BE2C (cell line): ENCODE measurements around the gene TMEM14A.

Experiments used
- DNase-seq: peaks from one replicate; pipeline ENCODE4 v3.0.0-alpha.2; 2020
- H3K27me3 ChIP-seq: fragments of 250-450 bp; sonication (Bioruptor Pico); 2 replicates; pipeline ENCODE4 v1.5.1; 2020; ENCODE audit warnings: mild to moderate bottlenecking
- H3K36me3 ChIP-seq: fragments of 250-450 bp; sonication (Bioruptor Pico); 2 replicates; pipeline ENCODE4 v1.5.1; 2020; ENCODE audit warnings: mild to moderate bottlenecking
- H3K4me1 ChIP-seq: fragments of 250-450 bp; sonication (Bioruptor Pico); 2 replicates; pipeline ENCODE4 v1.5.1; 2020
- H3K4me3 ChIP-seq: 2 replicates; pipeline ENCODE4 v1.5.1; 2011; ENCODE audit warnings: low read depth, low read length
- H3K9me3 ChIP-seq: fragments of 250-450 bp; sonication (Bioruptor Pico); 2 replicates; pipeline ENCODE4 v1.5.1; 2020
- CTCF ChIP-seq: IDR thresholded peaks from 2 replicates; pipeline ENCODE4 v1.5.1; 2012; ENCODE audit warnings: mild to moderate bottlenecking, low read depth, low read length

Gene TMEM14A

GRCh38 chr6:52724042-52724405 lies 53.1 kb downstream of the TMEM14A start:
- no peak for TF ChIP-seq CTCF
- Histone ChIP-seq H3K9me3 (no peaks in the 10 kb centered on the region), H3K27me3 (no peaks in the 10 kb centered on the region), H3K36me3 (no peaks in the 10 kb centered on the region), H3K4me3 (no peak overlapping the region), H3K4me1 (no peaks in the 10 kb centered on the region)
- DNase-seq, result no peak

GRCh38 chr6:52724406-52725121 lies 53.7 kb downstream of the TMEM14A start:
- peak; percentile 95 for TF ChIP-seq CTCF
- no peaks in the 10 kb centered on the region for H3K9me3 ChIP-seq
- DNase-seq, result peak; percentile 75
- H3K4me3 ChIP-seq, result no peak overlapping the region
- no peaks in the 10 kb centered on the region for H3K27me3 ChIP-seq
- H3K36me3 ChIP-seq, result no peaks in the 10 kb centered on the region
- no peaks in the 10 kb centered on the region for H3K4me1 ChIP-seq

- H3K27me3 ChIP-seq, result no peaks in the 10 kb centered on the region
- DNase-seq, result no peak
- no peaks in the 10 kb centered on the region for H3K9me3 ChIP-seq
- H3K36me3 ChIP-seq, result no peaks in the 10 kb centered on the region
- H3K4me1 ChIP-seq, result no peaks in the 10 kb centered on the region
- no peak overlapping the region for H3K4me3 ChIP-seq
- TF ChIP-seq CTCF, result no peak
These were observed 54.2 kb downstream of the TMEM14A start for GRCh38 chr6:52725143-52725534.

GRCh38 chr6:52725535-52726192 lies 54.8 kb downstream of the TMEM14A start:
- H3K4me1 ChIP-seq, result no peaks in the 10 kb centered on the region
- no peak for DNase-seq
- no peaks in the 10 kb centered on the region for H3K27me3 ChIP-seq
- H3K36me3 ChIP-seq, result no peaks in the 10 kb centered on the region
- H3K9me3 ChIP-seq, result no peaks in the 10 kb centered on the region
- TF ChIP-seq CTCF, result no peak
- H3K4me3 ChIP-seq, result no peak overlapping the region

- H3K4me1 ChIP-seq, result no peaks in the 10 kb centered on the region
- no peaks in the 10 kb centered on the region for H3K9me3 ChIP-seq
- no peaks in the 10 kb centered on the region for H3K27me3 ChIP-seq
- no peak overlapping the region for H3K4me3 ChIP-seq
- no peak for TF ChIP-seq CTCF
- no peak for DNase-seq
- no peaks in the 10 kb centered on the region for H3K36me3 ChIP-seq
These were observed 55.3 kb downstream of the TMEM14A start for GRCh38 chr6:52726193-52726542.
